Neural progenitor cell (in vitro differentiated cells): ENCODE measurements around the gene GALNTL6.

Source experiments
- EZH2 ChIP-seq: fragments of 200-600 bp; sonication (generic); IDR thresholded peaks from 2 replicates; pipeline ENCODE4 v1.6.1; 2017; ENCODE audit warnings: antibody characterized with exemption, mild to moderate bottlenecking, moderate library complexity
- TF ChIP-seq, protein P1 (sequence below): fragments of 200-600 bp; sonication (generic); IDR thresholded peaks from 2 replicates; pipeline ENCODE4 v1.5.1; 2017; ENCODE audit warnings: antibody characterized with exemption, mild to moderate bottlenecking

DNA sequence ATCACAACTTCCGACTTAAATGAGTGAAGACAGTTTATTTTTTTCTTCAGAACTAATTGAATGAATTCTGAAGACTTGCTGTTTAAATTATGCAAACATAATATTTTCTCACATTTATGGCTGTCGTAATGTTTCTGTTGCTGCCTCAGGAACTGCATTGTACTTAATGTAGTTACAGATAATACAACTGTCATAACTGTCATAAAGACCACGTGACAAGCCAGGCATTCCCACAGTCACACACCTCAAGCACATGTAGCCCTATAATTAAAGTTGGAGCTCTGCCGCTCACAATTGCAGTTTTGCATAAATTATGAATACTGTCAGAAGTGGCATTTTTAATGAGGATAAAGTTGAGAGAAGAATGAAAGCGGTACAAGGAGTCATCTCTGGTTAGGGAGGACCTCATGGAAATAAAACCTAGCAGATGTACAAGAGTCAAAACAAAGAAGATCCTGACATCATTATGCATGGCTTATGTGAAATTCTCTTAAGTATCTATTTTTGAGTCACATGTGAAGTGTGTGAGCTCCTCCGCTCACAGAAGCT lies 38.5 kb upstream of the GALNTL6 start:
- TF ChIP-seq, protein P1, sequence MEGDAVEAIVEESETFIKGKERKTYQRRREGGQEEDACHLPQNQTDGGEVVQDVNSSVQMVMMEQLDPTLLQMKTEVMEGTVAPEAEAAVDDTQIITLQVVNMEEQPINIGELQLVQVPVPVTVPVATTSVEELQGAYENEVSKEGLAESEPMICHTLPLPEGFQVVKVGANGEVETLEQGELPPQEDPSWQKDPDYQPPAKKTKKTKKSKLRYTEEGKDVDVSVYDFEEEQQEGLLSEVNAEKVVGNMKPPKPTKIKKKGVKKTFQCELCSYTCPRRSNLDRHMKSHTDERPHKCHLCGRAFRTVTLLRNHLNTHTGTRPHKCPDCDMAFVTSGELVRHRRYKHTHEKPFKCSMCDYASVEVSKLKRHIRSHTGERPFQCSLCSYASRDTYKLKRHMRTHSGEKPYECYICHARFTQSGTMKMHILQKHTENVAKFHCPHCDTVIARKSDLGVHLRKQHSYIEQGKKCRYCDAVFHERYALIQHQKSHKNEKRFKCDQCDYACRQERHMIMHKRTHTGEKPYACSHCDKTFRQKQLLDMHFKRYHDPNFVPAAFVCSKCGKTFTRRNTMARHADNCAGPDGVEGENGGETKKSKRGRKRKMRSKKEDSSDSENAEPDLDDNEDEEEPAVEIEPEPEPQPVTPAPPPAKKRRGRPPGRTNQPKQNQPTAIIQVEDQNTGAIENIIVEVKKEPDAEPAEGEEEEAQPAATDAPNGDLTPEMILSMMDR, result no peak
- TF ChIP-seq EZH2, result no peak
